Fibroblast of mammary gland (primary cell): ENCODE data around the gene SNTG2.

Source experiments
- DNase-seq: peaks from one replicate; pipeline ENCODE4 v3.0.0-alpha.2; 2010; ENCODE audit warnings: low read depth
- H3K4me3 ChIP-seq: 2 replicates; pipeline ENCODE4 v1.5.1; 2011; ENCODE audit warnings: low read depth, mild to moderate bottlenecking, low read length, moderate library complexity; ENCODE audit not compliant: control insufficient read depth
- TF ChIP-seq, protein P1 (sequence below): conservative IDR thresholded peaks from 2 replicates; pipeline ENCODE4 v1.5.1; 2011; ENCODE audit warnings: low read depth, low read length, inconsistent platforms; ENCODE audit not compliant: control insufficient read depth, insufficient read depth

Gene SNTG2

GRCh38 chr2:1010415-1010930 lies 59.8 kb downstream of the SNTG2 start:
- H3K4me3 ChIP-seq: no peak overlapping the region
- TF ChIP-seq, protein P1, sequence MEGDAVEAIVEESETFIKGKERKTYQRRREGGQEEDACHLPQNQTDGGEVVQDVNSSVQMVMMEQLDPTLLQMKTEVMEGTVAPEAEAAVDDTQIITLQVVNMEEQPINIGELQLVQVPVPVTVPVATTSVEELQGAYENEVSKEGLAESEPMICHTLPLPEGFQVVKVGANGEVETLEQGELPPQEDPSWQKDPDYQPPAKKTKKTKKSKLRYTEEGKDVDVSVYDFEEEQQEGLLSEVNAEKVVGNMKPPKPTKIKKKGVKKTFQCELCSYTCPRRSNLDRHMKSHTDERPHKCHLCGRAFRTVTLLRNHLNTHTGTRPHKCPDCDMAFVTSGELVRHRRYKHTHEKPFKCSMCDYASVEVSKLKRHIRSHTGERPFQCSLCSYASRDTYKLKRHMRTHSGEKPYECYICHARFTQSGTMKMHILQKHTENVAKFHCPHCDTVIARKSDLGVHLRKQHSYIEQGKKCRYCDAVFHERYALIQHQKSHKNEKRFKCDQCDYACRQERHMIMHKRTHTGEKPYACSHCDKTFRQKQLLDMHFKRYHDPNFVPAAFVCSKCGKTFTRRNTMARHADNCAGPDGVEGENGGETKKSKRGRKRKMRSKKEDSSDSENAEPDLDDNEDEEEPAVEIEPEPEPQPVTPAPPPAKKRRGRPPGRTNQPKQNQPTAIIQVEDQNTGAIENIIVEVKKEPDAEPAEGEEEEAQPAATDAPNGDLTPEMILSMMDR: no peak
- no peak for DNase-seq

DNA sequence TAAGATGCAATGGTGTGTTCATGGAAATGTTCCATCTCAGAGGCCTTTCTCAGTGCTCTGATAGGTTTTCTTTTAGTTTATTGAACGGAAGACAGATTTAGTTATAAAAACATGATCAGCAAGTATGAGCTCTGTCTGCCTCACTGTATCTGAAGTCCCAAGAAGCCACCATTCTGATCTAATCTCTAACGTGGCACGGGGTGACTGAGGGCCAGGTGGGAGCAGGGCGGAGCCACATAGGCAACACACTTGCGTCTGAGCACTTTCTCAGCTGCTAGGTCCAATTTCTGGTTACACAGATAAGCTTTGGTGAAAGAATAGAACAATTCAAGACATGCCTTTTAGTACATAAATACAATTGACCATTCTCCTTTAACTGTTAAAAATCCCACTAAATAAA lies 60.4 kb downstream of the SNTG2 start:
- TF ChIP-seq, protein P1: no peak
- H3K4me3 ChIP-seq: no peak overlapping the region
- no peak for DNase-seq

- no peak overlapping the region for H3K4me3 ChIP-seq
- TF ChIP-seq, protein P1: no peak
- DNase-seq: no peak
These were observed 61.3 kb downstream of the SNTG2 start for GRCh38 chr2:1011985-1012384.

DNA sequence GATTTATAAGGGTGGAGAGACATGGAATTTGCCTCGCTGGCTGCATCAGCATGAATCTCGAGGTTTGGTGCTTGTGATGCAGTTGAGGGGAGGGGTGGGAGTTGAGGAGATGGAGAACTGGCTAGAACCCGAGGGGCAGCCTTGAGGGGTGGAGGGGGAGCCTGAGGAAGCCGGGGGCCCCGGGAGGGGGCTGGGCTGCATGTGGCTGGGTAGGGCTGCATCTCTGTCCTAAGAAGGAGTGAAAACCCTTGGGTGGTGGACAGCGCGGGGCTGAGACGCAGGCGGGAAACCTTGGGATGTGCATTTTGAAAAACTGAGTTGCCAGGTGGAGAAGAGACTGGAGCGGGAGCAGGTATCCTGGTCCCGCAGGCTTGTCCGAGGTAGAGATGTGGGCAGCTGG lies 64.2 kb downstream of the SNTG2 start:
- no peak for DNase-seq
- no peak overlapping the region for H3K4me3 ChIP-seq
- TF ChIP-seq, protein P1: no peak

DNA sequence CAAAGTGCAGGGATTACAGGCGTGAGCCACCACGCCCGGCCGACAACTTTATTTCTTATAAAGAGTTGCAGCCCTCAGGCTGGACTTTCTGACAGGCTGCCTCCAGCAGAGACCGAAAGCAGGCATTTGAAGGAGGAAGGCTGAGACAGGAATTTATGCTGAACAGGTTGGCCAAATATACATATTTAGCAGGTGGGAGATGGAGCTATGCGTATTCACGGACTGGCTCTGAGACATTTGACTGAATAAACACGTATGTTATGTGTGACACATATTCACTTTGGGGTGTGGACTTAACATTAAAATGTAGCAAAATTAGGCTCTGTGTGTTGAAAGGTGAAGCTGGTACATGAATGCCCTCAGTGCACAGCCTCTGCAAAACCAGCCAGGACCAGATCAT lies 65.9 kb downstream of the SNTG2 start:
- H3K4me3 ChIP-seq: no peak overlapping the region
- no peak for DNase-seq
- TF ChIP-seq, protein P1: no peak

DNA sequence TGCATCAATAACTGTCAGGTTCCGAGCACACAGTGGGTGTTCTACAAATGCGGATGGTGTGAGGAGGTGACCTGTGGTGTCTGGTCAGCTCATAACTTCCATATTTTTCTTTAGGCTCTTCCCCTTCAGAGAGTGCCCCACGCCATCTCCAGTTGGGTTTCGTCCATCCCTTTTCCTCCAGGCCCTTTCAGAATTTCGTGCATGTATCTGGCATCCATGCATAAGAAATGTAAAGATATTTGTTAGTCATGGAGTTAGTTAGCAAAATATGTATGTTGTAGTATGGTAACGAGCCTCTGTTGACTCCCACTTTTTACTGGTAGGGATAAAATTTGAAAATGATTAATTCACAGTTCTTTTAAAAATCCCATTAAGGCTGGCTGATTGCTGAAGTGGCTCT lies 67.2 kb downstream of the SNTG2 start:
- DNase-seq: no peak
- TF ChIP-seq, protein P1: no peak
- no peak overlapping the region for H3K4me3 ChIP-seq

- DNase-seq: no peak
- TF ChIP-seq, protein P1: no peak
- no peak overlapping the region for H3K4me3 ChIP-seq
These were observed 69.6 kb downstream of the SNTG2 start for GRCh38 chr2:1020206-1020605.
